Liver (tissue), 9 donors: ENCODE results near the gene TRMT2A. TPM values are rescaled to one million over a fixed set of nuclear protein-coding genes. Genes with fewer than 3 reads are reported as not detected.

ENCODE experiments used
- DNase-seq: peaks from one replicate; pipeline ENCODE4 v3.0.0-alpha.2; 2017; ENCODE audit warnings: low spot score
- H3K27ac ChIP-seq, 2 donors: one replicate each; pipeline ENCODE4 v1.7.0; 2013; ENCODE audit warnings: inconsistent platforms in 2 of 2, low read length in 2 of 2, control low read depth in 1 of 2, low read depth in 1 of 2, mild to moderate bottlenecking in 1 of 2
- H3K27me3 ChIP-seq, 4 donors: one replicate each; pipeline versions ENCODE4 v1.6.1 to v1.7.0; 2013; ENCODE audit warnings: low read length in 3 of 4, inconsistent platforms in 1 of 4, mild to moderate bottlenecking in 1 of 4, moderate library complexity in 1 of 4; ENCODE audit not compliant: control insufficient read depth in 4 of 4, insufficient read depth in 4 of 4
- H3K36me3 ChIP-seq, 4 donors: one replicate each; pipeline versions ENCODE4 v1.6.1 to v1.7.0; 2013; ENCODE audit warnings: low read length in 3 of 4, mild to moderate bottlenecking in 3 of 4, low read depth in 1 of 4, moderate library complexity in 1 of 4; ENCODE audit not compliant: control insufficient read depth in 4 of 4, insufficient read depth in 3 of 4
- H3K4me1 ChIP-seq, 4 donors: one replicate each; pipeline versions ENCODE4 v1.6.1 to v1.7.0; 2013; ENCODE audit warnings: low read length in 3 of 4, mild to moderate bottlenecking in 3 of 4, moderate library complexity in 1 of 4; ENCODE audit not compliant: control insufficient read depth in 4 of 4, insufficient read depth in 4 of 4
- H3K4me3 ChIP-seq, 3 donors: one replicate each; pipeline versions ENCODE4 v1.6.1 to v1.7.0; 2013; ENCODE audit warnings: low read length in 3 of 3, control low read depth in 1 of 3, low read depth in 1 of 3, mild to moderate bottlenecking in 1 of 3
- H3K9ac ChIP-seq, 2 donors: one replicate each; pipeline ENCODE4 v1.7.0; 2013; ENCODE audit warnings: low read length in 2 of 2, mild to moderate bottlenecking in 2 of 2, moderate library complexity in 2 of 2, control low read depth in 1 of 2, low read depth in 1 of 2
- H3K9me3 ChIP-seq, 4 donors: one replicate each; pipeline versions ENCODE4 v1.6.1 to v1.7.0; 2013; ENCODE audit warnings: low read length in 3 of 4; ENCODE audit not compliant: control insufficient read depth in 4 of 4
- ATF3 ChIP-seq: IDR thresholded peaks from 2 replicates; pipeline ENCODE4 v1.6.1; 2016; ENCODE audit warnings: antibody characterized with exemption
- CTCF ChIP-seq: fragments of 150-350 bp; IDR thresholded peaks from 2 replicates; pipeline ENCODE4 v1.5.1; 2017; ENCODE audit warnings: improper control_type of control experiment, low read depth, low read length; ENCODE audit not compliant: missing input control
- EGR1 ChIP-seq, 2 donors: IDR thresholded peaks; 2 replicates each; pipeline ENCODE4 v1.6.1; 2016 to 2018; ENCODE audit warnings: antibody characterized with exemption in 2 of 2, low read depth in 2 of 2
- FOXA1 ChIP-seq: IDR thresholded peaks from 2 replicates; pipeline ENCODE4 v1.6.1; 2016; ENCODE audit warnings: antibody characterized with exemption
- FOXA2 ChIP-seq: IDR thresholded peaks from 2 replicates; pipeline ENCODE4 v1.6.1; 2016; ENCODE audit warnings: antibody characterized with exemption
- GABPA ChIP-seq, 2 donors: IDR thresholded peaks in 1 of 2; conservative IDR thresholded peaks in 1 of 2; 2 replicates each; pipeline ENCODE4 v1.6.1; 2016; ENCODE audit warnings: antibody characterized with exemption in 2 of 2, mild to moderate bottlenecking in 1 of 2, moderate library complexity in 1 of 2
- HNF4A ChIP-seq, 2 donors: conservative IDR thresholded peaks; 2 replicates each; pipeline ENCODE4 v1.6.1; 2016; ENCODE audit warnings: antibody characterized with exemption in 2 of 2, mild to moderate bottlenecking in 2 of 2
- HNF4G ChIP-seq: IDR thresholded peaks from 2 replicates; pipeline ENCODE4 v1.6.1; 2016; ENCODE audit warnings: antibody characterized with exemption
- JUND ChIP-seq, 2 donors: IDR thresholded peaks; 2 replicates each; pipeline ENCODE4 v1.6.1; 2016; ENCODE audit warnings: antibody characterized with exemption in 2 of 2
- MAX ChIP-seq: IDR thresholded peaks from 2 replicates; pipeline ENCODE4 v1.6.1; 2016; ENCODE audit warnings: antibody characterized with exemption
- NR2F2 ChIP-seq: IDR thresholded peaks from 2 replicates; pipeline ENCODE4 v1.6.1; 2016; ENCODE audit warnings: antibody characterized with exemption
- RAD21 ChIP-seq, 2 donors: IDR thresholded peaks; 2 replicates each; pipeline ENCODE4 v1.6.1; 2016; ENCODE audit warnings: antibody characterized with exemption in 2 of 2, mild to moderate bottlenecking in 2 of 2
- RXRA ChIP-seq, 2 donors: IDR thresholded peaks; 2 replicates each; pipeline ENCODE4 v1.6.1; 2017 to 2018; ENCODE audit warnings: antibody characterized with exemption in 2 of 2, mild to moderate bottlenecking in 1 of 2
- SP1 ChIP-seq: IDR thresholded peaks from 2 replicates; pipeline ENCODE4 v1.6.1; 2018; ENCODE audit warnings: antibody characterized with exemption, mild to moderate bottlenecking
- TAF1 ChIP-seq: conservative IDR thresholded peaks from 2 replicates; pipeline ENCODE4 v1.6.1; 2016; ENCODE audit warnings: antibody characterized with exemption, mild to moderate bottlenecking
- YY1 ChIP-seq: IDR thresholded peaks from 2 replicates; pipeline ENCODE4 v1.6.1; 2016; ENCODE audit warnings: antibody characterized with exemption, mild to moderate bottlenecking
- ZBTB33 ChIP-seq: IDR thresholded peaks from 2 replicates; pipeline ENCODE4 v1.6.1; 2016; ENCODE audit warnings: antibody characterized with exemption
- WGBS: extraction: QIAGEN DNeasy Blood & Tissue Kit; methylation state at CpG from one replicate; pipeline ENCODE4 v1.1.7; 2013; 5-methylcytosine and 5-hydroxymethylcytosine counted together
- polyA plus RNA-seq, 2 donors: library from polyadenylated mRNA; stranded (reverse) in 1 of 2; unstranded in 1 of 2; fragments of 200-250 nt in 1 of 2; fragments of >200 nt in 1 of 2; fragmentation: Nextera tagmentation in 1 of 2; extraction: Ambion mirVana in 1 of 2; gene quantifications; one replicate each; pipeline versions ENCODE4 v1.2.1 to v1.2.3, GENCODE V29; 2013 to 2015
- total RNA-seq, 2 donors: library from RNA; depleted of rRNA; stranded (reverse); fragments of >200 nt; gene quantifications; one replicate each; pipeline ENCODE4 v1.2.3, GENCODE V29; 2014
- TF ChIP-seq, protein P1 (sequence below): IDR thresholded peaks from 2 replicates; pipeline ENCODE4 v1.6.1; 2016; ENCODE audit warnings: antibody characterized with exemption, mild to moderate bottlenecking
- donor health status: healthy.
- donor health status: healthy.
- donor health status: healthy.
- donor health status: healthy.
- donor health status: healthy.

The TRMT2A gene, protein sequence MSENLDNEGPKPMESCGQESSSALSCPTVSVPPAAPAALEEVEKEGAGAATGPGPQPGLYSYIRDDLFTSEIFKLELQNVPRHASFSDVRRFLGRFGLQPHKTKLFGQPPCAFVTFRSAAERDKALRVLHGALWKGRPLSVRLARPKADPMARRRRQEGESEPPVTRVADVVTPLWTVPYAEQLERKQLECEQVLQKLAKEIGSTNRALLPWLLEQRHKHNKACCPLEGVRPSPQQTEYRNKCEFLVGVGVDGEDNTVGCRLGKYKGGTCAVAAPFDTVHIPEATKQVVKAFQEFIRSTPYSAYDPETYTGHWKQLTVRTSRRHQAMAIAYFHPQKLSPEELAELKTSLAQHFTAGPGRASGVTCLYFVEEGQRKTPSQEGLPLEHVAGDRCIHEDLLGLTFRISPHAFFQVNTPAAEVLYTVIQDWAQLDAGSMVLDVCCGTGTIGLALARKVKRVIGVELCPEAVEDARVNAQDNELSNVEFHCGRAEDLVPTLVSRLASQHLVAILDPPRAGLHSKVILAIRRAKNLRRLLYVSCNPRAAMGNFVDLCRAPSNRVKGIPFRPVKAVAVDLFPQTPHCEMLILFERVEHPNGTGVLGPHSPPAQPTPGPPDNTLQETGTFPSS
- total RNA-seq (10 to 100 TPM; 26.2 to 32.9 TPM), polyA plus RNA-seq (10 to 100 TPM; 19.9 to 24.1 TPM)

- H3K36me3 ChIP-seq: peaks cover 23 to 49% (median 31%) of the 10 kb centered on the region in 4 donors
Measured at GRCh38 chr22:20116951-20117632, at the start of gene TRMT2A. TRMT2A (minus strand) TSS chr22:20117226; CDS start chr22:20116906, 320 bp downstream.

More at GRCh38 chr22:20116951-20117632, at the start of gene TRMT2A:
- no peak for TF ChIP-seq CTCF
- peak; percentile 97 for TF ChIP-seq NR2F2
- TF ChIP-seq HNF4G: peak; percentile 59
- peak; percentile 81 to 82 for TF ChIP-seq HNF4A (conservative IDR thresholded peaks at IDR 0.05)
- peak; percentile 71 for TF ChIP-seq SP1
- TF ChIP-seq JUND (IDR thresholded peaks at IDR 0.05): no peak
- TF ChIP-seq TAF1: no peak
- peak in 1 of 2 donors; percentile 37 for TF ChIP-seq RAD21 (IDR thresholded peaks at IDR 0.05)
- TF ChIP-seq, protein P1, sequence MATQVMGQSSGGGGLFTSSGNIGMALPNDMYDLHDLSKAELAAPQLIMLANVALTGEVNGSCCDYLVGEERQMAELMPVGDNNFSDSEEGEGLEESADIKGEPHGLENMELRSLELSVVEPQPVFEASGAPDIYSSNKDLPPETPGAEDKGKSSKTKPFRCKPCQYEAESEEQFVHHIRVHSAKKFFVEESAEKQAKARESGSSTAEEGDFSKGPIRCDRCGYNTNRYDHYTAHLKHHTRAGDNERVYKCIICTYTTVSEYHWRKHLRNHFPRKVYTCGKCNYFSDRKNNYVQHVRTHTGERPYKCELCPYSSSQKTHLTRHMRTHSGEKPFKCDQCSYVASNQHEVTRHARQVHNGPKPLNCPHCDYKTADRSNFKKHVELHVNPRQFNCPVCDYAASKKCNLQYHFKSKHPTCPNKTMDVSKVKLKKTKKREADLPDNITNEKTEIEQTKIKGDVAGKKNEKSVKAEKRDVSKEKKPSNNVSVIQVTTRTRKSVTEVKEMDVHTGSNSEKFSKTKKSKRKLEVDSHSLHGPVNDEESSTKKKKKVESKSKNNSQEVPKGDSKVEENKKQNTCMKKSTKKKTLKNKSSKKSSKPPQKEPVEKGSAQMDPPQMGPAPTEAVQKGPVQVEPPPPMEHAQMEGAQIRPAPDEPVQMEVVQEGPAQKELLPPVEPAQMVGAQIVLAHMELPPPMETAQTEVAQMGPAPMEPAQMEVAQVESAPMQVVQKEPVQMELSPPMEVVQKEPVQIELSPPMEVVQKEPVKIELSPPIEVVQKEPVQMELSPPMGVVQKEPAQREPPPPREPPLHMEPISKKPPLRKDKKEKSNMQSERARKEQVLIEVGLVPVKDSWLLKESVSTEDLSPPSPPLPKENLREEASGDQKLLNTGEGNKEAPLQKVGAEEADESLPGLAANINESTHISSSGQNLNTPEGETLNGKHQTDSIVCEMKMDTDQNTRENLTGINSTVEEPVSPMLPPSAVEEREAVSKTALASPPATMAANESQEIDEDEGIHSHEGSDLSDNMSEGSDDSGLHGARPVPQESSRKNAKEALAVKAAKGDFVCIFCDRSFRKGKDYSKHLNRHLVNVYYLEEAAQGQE: peak; percentile 59
- peak; percentile 68 to 75 for TF ChIP-seq RXRA (IDR thresholded peaks at IDR 0.05)
- peak in 1 of 2 donors; percentile 90 for TF ChIP-seq GABPA (IDR thresholded peaks at IDR 0.05 in 1 of 2, conservative IDR thresholded peaks at IDR 0.05 in 1 of 2)
- peak; percentile 69 for TF ChIP-seq FOXA1
- peak in 1 of 2 donors; percentile 21 for TF ChIP-seq EGR1 (IDR thresholded peaks at IDR 0.05; ENCODE audit: low read depth in 2 of 2)
- peak; percentile 31 for TF ChIP-seq YY1
- peak; percentile 21 for TF ChIP-seq FOXA2
- TF ChIP-seq MAX: no peak
- no peak for TF ChIP-seq ATF3
- TF ChIP-seq ZBTB33: no peak
- peak; percentile 95 for DNase-seq
- Histone ChIP-seq H3K27ac (peak within 1 kb of the TSS; percentile 84 to 92), H3K27me3 (no peaks in the 10 kb centered on the region), H3K9me3 (no peaks in the 10 kb centered on the region), H3K9ac (peak within 1 kb of the TSS; percentile 86 to 93), H3K4me3 (peak within 1 kb of the TSS; percentile 91 to 98 (median 96)), H3K4me1 (peaks cover 10 to 57% (median 36%) of the 10 kb centered on the region in 4 donors)
- under 1% methylated on average over 88 of the region's 88 CpGs for WGBS
